Omental fat pad (tissue), 4 donors: Measurements from ENCODE around the gene MAGI2. TPM values are rescaled to one million over a fixed set of nuclear protein-coding genes. Genes with fewer than 3 reads are reported as not detected.
"Not testable (repeated sequence)": the region's sequence is repeated elsewhere in the genome, so short reads cannot be mapped to it uniquely, and the experiment has no call there.

Source experiments
- ATAC-seq: fragments of 150-250 bp; one replicate; pipeline ENCODE4 v1.9.1; 2016; ENCODE audit warnings: mild to moderate bottlenecking, moderate library complexity; ENCODE audit not compliant: low FRiP score
- DNase-seq: peaks from one replicate; pipeline ENCODE4 v3.0.0-alpha.2; 2019; ENCODE audit warnings: low spot score
- total RNA-seq, 4 donors: library from RNA; depleted of rRNA; stranded (reverse); fragments of >200 nt; gene quantifications; one replicate each; pipeline ENCODE4 v1.1.0, GENCODE V29; 2016
- TF ChIP-seq, protein P1 (sequence below), 3 donors: fragments of 450-650 bp; IDR thresholded peaks; one replicate each; pipeline ENCODE4 v1.5.1; 2016 to 2017; ENCODE audit warnings: antibody characterized with exemption in 3 of 3, mild to moderate bottlenecking in 3 of 3, moderate library complexity in 2 of 3

The MAGI2 gene
- total RNA-seq, 4 donors from 2014 or later: 9.3 to 20.6 (median 13.2) TPM

DNA sequence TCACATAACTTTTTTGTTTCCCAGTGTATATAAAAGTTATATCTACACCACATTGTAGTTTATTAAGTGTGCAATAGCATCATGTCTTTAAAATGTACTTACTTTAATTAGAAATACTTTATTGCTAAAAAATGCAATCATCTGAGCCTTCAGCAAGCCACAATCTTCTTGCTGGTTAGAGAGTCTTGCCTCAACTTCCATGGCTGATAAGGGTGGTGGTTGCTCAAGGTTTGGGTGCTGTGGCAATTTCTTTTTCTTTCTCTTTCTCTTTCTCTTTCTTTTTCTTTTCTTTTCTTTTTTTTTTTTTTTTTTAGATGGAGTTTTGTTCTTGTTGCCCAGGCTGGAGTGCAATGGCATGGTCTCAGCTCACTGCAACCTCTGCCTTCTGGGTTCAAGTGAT, 360.0 kb downstream of the MAGI2 start:
- ATAC-seq: no peak
- TF ChIP-seq, protein P1, sequence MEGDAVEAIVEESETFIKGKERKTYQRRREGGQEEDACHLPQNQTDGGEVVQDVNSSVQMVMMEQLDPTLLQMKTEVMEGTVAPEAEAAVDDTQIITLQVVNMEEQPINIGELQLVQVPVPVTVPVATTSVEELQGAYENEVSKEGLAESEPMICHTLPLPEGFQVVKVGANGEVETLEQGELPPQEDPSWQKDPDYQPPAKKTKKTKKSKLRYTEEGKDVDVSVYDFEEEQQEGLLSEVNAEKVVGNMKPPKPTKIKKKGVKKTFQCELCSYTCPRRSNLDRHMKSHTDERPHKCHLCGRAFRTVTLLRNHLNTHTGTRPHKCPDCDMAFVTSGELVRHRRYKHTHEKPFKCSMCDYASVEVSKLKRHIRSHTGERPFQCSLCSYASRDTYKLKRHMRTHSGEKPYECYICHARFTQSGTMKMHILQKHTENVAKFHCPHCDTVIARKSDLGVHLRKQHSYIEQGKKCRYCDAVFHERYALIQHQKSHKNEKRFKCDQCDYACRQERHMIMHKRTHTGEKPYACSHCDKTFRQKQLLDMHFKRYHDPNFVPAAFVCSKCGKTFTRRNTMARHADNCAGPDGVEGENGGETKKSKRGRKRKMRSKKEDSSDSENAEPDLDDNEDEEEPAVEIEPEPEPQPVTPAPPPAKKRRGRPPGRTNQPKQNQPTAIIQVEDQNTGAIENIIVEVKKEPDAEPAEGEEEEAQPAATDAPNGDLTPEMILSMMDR (IDR thresholded peaks at IDR 0.05): no peak
- no peak for DNase-seq

DNA sequence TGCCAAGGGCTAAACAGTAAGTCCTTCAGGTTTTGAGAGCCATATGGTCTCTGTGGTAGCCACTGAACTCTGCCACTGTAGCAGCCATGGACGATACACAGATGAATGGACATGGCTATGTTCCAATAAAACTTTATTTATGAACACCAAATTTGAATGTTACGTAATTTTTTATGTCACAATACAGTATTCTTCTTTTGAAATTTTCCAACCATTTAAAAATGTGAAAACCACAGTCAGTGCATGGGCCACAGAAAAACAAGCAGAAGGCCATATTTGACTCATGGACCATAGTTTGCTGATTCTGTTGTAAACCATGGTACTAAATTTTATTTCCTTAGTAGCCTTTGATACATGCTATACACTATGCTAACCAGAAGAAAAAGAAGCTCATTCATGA, 361.8 kb downstream of the MAGI2 start:
- TF ChIP-seq, protein P1 (IDR thresholded peaks at IDR 0.05): no peak
- no peak for DNase-seq
- ATAC-seq: no peak

DNA sequence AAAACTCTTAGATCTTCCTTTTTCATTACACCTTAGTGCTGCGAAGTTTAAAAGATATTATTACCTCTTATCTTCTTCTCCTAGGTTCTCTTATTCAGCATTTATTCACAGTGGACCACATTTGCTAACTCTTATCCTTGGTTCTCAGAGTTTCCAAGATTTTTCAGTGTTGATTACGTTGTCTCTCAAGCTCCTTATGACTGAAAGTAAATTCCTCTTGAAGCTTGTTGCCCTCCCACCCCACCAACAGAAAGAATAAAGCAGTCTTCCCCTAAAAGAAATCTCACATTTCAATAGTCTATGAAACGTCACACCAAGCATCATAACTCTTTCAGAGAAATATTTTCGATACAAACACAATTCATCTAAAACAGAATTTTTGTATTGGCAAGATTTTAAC, 362.5 kb downstream of the MAGI2 start:
- TF ChIP-seq, protein P1 (IDR thresholded peaks at IDR 0.05): no peak
- ATAC-seq (no peak), DNase-seq (no peak)

DNA sequence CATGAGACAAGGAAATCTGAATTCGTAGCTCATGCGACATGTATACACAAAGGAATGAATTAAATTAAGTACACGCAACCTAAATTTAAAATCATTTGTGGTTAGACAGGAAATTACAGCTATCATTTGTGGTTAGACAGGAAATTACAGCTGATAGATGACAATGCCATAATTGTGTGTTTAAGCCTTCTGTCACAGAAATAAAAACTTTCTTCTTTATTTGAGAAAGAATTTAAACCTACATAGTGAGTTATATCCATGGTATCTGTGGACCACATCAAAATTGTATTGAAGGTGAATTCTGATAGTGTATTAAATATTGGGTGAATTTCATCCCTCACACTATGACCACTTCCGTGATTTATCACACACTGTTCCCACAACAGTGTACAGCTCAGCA, 362.9 kb downstream of the MAGI2 start:
- DNase-seq: no peak
- ATAC-seq: no peak
- TF ChIP-seq, protein P1 (IDR thresholded peaks at IDR 0.05): no peak

DNA sequence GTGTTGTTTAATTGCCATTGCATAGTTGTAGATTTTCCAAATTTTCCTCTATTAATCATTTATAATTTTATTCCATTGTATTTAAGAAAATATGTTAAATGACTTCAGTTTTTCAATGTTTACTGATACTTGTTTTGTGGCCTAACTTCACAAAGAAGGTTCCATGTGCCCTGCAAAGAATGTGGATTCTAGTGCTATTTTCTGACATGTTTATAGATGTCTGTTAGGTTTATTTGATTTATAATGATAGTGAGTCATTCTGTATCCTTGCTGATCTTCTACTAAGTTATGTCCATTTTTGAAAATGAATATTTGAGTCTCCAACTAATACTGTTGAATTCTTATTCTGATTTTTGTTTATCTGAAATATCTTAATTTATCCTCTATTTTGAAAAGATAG, 369.0 kb downstream of the MAGI2 start:
- TF ChIP-seq, protein P1 (IDR thresholded peaks at IDR 0.05): no peak
- no peak for DNase-seq
- ATAC-seq: no peak

DNA sequence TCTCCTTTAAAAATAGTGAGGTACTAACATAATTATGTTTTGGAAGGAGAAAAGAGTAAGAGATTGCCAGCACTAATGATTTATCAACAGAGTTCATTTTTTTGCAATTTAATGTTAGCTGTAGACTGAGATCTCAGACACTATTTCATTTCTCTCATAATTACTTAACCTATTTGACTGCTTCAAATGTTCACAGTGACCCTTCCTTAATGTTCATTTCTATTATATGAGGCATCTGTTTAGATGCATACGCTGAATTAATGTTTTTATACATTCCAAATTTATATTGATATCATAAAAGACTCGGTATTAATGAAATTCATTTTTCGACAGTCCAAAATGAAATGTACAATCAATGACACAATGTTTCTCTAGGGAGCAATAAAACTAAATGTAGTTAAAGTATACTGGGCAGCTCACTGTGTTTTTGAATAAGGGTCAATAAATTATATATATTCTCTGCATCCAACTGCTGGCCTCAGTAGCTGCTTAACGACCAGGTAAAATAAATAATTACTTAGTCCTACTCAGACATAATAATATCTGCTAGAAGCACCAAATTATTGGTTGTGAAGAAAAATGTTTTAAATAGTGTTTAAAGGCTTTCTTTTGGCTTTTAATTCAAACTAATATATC, 373.4 kb downstream of the MAGI2 start:
- DNase-seq (no peak), ATAC-seq (no peak)
- TF ChIP-seq, protein P1 (IDR thresholded peaks at IDR 0.05): no peak

DNA sequence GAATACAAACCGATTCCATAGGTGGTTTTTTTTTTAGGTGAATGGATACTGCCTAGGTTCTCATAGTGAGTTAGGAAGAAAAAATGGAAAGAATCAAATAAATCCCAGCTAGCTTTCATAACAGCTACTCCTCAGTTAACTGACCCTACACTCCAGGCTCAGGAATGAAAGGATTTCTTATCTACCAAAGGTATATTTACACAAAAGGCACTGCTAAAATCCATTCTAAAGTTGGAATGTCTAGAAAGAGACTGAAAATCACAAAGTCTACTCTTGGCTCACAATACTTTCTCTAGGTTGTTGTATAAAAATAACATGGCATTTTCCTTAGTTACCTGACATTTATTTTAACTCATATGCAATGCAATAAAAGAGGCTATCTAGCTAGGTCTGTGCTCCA, 375.2 kb downstream of the MAGI2 start:
- ATAC-seq (no peak), DNase-seq (no peak)
- TF ChIP-seq, protein P1 (IDR thresholded peaks at IDR 0.05): no peak

DNA sequence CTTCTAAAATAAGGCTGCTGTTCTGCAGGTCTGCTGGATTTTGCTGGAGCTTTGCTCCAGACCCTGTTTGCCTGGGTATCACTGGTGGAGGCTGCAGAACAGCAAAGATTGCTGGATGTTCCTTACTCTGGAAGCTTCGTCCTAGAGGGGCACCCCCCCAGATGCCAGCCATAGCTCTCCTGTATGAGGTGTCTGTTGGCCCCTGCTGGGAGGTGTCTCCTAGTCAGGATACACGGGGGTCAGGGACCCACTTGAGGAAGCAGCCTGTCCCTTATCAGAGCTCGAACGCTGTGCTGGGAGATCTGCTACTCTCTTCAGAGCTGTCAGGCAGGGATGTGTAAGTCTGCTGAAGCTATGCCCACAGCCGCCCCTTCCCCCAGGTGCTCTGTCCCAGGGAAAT, 382.3 kb downstream of the MAGI2 start:
- not testable (repeated sequence) for DNase-seq, ATAC-seq
